OCI-LY3 (cell line): ENCODE measurements around the gene FLNB.

Source experiments
- CTCF ChIP-seq: fragments of 200-600, 300-600 bp; sonication (generic); IDR thresholded peaks from 2 replicates; pipeline ENCODE4 v1.5.1; 2014; ENCODE audit warnings: antibody characterized with exemption, low read length, low read depth
- EZH2phosphoT487 ChIP-seq: fragments of 200-600 bp; shearing (Covaris generic); IDR thresholded peaks from 2 replicates; pipeline ENCODE4 v1.6.1; 2018; ENCODE audit warnings: antibody characterized with exemption, mixed run types, low read depth

- TF ChIP-seq CTCF: no peak
- TF ChIP-seq EZH2phosphoT487: no peak
Measured at GRCh38 chr3:58119186-58119585, 111.0 kb downstream of the FLNB start.
